A673 (cell line): ENCODE data around the gene NR2F1.

Source experiments
- CTCF ChIP-seq: fragments of 300-800, 200-600 bp; sonication (generic); conservative IDR thresholded peaks from 2 replicates; pipeline ENCODE4 v1.5.1; 2017; ENCODE audit warnings: low read depth, mild to moderate bottlenecking, antibody characterized with exemption, low read length, moderate library complexity, mixed read lengths
- EZH2 ChIP-seq: fragments of 200-600 bp; sonication (generic); IDR thresholded peaks from 2 replicates; pipeline ENCODE4 v1.6.1; 2017; ENCODE audit warnings: borderline replicate concordance, low read depth, mild to moderate bottlenecking, mixed read lengths, antibody characterized with exemption, low read length; ENCODE audit not compliant: poor library complexity, severe bottlenecking

GRCh38 chr5:93589829-93590215 lies 6.8 kb downstream of the NR2F1 start:
- TF ChIP-seq CTCF, result no peak
- no peak for TF ChIP-seq EZH2
